ENCODE measurements around the gene SCFD1.
"Not testable (repeated sequence)": the region's sequence is repeated elsewhere in the genome, so short reads cannot be mapped to it uniquely, and the experiment has no call there.

SCFD1 gene

DNA sequence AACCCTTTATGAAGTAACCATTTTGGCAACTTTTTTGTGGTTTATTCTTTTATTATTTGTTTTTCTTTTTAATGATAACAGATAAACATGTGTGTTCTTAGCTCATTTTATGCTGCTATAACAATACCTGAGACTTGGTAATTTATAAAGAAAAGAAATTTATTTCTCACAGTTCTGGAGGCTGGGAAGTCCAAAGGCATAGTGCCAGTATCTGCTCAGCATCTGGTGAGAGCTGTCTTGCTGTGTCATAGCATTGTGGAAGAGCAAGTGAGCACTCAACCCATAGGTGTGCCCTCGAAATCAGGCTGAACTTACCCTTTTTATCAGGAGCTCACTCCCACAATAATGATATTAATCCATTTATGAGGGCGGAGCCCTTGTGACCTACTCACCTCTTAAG is 8.0 kb upstream of the SCFD1 start:
- DNase-seq (ENCODE audit: low read depth), result no peak
- H3K4me3 ChIP-seq (ENCODE audit: control insufficient read depth, low read depth, low read length), result no peak overlapping the region
- TF ChIP-seq, protein P1, sequence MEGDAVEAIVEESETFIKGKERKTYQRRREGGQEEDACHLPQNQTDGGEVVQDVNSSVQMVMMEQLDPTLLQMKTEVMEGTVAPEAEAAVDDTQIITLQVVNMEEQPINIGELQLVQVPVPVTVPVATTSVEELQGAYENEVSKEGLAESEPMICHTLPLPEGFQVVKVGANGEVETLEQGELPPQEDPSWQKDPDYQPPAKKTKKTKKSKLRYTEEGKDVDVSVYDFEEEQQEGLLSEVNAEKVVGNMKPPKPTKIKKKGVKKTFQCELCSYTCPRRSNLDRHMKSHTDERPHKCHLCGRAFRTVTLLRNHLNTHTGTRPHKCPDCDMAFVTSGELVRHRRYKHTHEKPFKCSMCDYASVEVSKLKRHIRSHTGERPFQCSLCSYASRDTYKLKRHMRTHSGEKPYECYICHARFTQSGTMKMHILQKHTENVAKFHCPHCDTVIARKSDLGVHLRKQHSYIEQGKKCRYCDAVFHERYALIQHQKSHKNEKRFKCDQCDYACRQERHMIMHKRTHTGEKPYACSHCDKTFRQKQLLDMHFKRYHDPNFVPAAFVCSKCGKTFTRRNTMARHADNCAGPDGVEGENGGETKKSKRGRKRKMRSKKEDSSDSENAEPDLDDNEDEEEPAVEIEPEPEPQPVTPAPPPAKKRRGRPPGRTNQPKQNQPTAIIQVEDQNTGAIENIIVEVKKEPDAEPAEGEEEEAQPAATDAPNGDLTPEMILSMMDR (IDR thresholded peaks at IDR 0.05; ENCODE audit: control insufficient read depth, insufficient read depth, low read depth, low read length, missing control alignments), result no peak

DNA sequence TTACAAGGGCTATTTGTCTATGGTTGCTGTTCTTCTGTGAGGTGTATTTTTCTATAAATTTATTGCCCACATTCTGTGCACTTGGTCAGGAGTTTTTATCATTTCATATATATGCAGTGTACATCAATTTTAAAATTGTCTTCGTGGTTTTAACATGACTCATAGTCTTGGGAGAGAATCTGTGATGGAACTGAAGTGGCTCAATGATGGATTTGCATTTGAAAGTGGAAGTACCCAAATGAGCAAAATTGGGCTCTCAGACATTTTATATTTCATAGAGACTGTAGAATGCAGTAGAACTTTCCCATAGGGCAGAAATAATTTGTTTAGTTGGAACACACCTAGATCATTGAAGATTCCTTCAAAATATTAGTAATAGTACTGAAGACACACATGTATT is 1.9 kb upstream of the SCFD1 start:
- TF ChIP-seq, protein P1 (IDR thresholded peaks at IDR 0.05; ENCODE audit: control insufficient read depth, insufficient read depth, low read depth, low read length, missing control alignments), result no peak
- DNase-seq (ENCODE audit: low read depth), result no peak
- no peak overlapping the region for H3K4me3 ChIP-seq (ENCODE audit: control insufficient read depth, low read depth, low read length)

DNA sequence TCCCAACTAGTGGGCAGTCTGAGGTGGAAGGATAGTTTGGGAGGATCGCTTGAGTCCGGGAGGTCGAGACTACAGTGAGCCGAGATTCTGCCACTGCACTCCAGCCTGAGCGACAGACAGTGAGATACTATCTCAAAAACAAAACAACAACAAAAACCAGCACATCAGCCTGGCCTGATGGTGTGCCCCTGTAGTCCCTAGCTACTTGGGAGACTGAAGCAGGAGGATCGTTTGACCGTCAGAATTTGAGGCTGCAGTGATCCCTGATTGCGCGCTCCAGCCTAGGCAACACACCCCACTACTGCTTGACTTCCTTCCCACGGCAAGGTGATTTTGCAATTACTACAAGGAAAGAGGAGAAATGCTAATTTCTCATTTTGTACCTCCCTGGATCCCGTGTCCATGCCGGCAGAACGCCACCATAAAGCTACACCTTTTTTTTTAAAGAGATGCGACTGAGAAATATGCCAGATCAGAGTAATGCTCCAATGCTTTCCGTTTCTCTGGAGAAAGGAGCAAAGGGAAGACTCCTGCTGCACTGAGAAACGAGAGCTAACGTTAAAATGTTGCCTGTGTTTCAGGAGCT is 672 bp upstream of the SCFD1 start:
- TF ChIP-seq, protein P1 (IDR thresholded peaks at IDR 0.05; ENCODE audit: control insufficient read depth, insufficient read depth, low read depth, low read length, missing control alignments), result no peak
- peak overlapping the region; percentile 73 for H3K4me3 ChIP-seq (ENCODE audit: control insufficient read depth, low read depth, low read length)
- no peak for DNase-seq (ENCODE audit: low read depth)

DNA sequence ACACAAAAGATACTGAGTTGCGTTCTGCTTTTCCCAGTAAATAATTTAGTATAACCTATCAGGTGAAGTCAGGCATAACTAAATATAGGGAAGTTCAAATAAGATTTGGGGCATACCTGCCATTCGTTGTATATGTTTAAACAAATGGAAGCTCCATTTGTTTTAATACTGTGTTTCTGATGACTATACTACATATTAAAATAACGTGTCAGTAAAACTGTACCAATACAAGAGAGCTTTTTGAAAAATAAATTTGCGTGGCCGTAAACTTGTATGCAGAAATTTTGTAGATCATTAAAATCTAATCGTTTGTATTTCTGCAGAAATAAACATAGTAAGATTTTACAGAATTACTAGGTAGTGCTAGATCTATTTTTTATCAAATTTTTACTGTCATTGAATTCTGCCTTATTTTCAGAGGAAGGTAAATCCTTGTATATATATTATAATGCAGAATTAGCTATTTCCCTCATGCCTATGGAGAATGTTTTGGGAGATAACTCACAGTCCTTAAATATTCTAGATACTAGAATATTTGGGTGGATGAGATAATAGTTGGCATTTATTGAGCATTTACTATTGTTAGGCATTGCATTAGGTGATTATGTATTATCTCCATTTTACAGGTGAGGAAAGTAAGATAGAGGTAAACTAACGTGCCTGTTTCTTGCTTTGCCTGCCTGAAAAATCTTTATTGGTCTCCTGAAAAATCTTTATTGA is 1.5 kb downstream of the SCFD1 start:
- TF ChIP-seq, protein P1 (IDR thresholded peaks at IDR 0.05; ENCODE audit: control insufficient read depth, insufficient read depth, low read depth, low read length, missing control alignments), result no peak
- H3K4me3 ChIP-seq (ENCODE audit: control insufficient read depth, low read depth, low read length), result peak overlapping the region; percentile 73
- DNase-seq (ENCODE audit: low read depth), result no peak

DNA sequence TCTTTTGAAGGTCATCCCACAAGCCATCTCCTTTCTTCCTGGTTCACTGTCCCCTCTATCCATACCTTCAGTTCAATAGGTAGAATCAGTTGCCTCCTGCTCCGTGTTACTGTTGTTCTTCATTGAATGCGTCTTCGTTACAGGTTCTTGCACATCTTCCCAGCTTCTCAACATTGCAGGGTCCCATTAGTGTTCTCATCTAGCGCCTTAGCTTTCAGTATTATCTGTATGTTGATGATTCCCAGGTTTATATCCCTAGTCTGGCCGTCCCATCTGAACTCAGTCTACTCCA is 2.0 kb downstream of the SCFD1 start:
- TF ChIP-seq, protein P1 (IDR thresholded peaks at IDR 0.05; ENCODE audit: control insufficient read depth, insufficient read depth, low read depth, low read length, missing control alignments), result no peak
- H3K4me3 ChIP-seq (ENCODE audit: control insufficient read depth, low read depth, low read length), result no peak overlapping the region

DNA sequence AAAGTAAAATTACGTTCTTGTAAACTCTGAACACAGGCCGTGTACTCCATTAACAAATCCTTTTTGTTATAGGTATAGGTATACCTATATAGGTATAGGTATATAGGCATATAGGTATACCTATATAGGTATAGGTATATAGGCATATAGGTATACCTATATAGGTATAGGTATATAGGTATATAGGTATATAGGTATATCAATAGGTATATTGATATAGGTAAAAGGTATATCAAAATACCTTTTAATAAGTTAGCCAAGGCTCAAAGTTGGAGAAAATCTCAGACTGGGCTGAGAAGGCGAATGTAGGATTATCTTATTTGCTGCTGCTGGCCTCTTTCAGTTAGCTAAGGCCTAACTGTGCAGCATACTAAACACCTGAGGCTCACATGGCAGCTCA is 3.4 kb downstream of the SCFD1 start:
- H3K4me3 ChIP-seq (ENCODE audit: control insufficient read depth, low read depth, low read length), result no peak overlapping the region
- TF ChIP-seq, protein P1 (IDR thresholded peaks at IDR 0.05; ENCODE audit: control insufficient read depth, insufficient read depth, low read depth, low read length, missing control alignments), result no peak
- no peak for DNase-seq (ENCODE audit: low read depth)

More for the DNA sequence above, 2.0 kb downstream of the SCFD1 start:
- no peak for DNase-seq (ENCODE audit: low read depth)

DNA sequence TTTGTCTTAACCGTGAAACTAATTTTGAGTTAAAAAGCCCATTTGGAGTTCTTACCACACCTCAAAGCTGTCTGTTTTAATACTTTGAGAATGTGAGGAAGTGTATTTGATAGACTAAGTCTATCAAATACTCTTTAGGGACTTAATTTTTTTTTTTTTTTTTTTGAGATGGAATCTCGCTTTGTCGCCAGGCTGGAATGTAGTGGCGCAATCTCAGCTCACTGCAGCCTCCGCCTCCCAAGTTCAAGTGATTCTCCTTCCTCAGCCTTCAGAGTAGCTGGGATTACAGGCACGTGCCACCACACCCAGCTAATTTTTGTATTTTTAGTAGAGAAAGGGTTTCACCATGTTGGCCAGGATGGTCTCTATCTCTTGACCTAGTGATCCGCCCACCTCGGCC is 7.3 kb downstream of the SCFD1 start:
- H3K4me3 ChIP-seq (ENCODE audit: control insufficient read depth, low read depth, low read length); DNase-seq (ENCODE audit: low read depth): not testable (repeated sequence)

Measured in AG09309 (cell line).